IMR-90 (cell line): ENCODE data around the gene C10orf62. TPM values are rescaled to one million over a fixed set of nuclear protein-coding genes. Genes with fewer than 3 reads are reported as not detected.

Experiments
- ATAC-seq: fragments of 200-7000 bp; cut with Tn5 transposase; 2 replicates; pipeline ENCODE4 v1.9.1; 2020; ENCODE audit warnings: low read depth, mild to moderate bottlenecking, moderate library complexity
- BruUV-seq: library from RNA; stranded (reverse); fragments of 400-500 nt; replicated peaks from 2 replicates; lab custom pipeline; 2021; lab: Mats Ljungman, UMichigan
- CTCF ChIA-PET: fragments of 300-600 bp; formaldehyde crosslinking; extraction: SDS; loops from one replicate; lab custom pipeline; 2021; ENCODE audit warnings: antibody characterized with exemption; lab: Yijun Ruan, JAX
- POLR2A ChIA-PET: fragments of 300-600 bp; sonication (Branson Sonifier 250); formaldehyde crosslinking; loops from one replicate; lab custom pipeline; 2022; ENCODE audit warnings: antibody characterized with exemption; ENCODE audit not compliant: unreplicated experiment; lab: Charles Lee
- DNase-seq: peaks from one replicate; pipeline ENCODE4 v3.0.0; 2013
- H2AFZ ChIP-seq: replicated peaks from 2 replicates; pipeline ENCODE3; 2013; ENCODE audit warnings: low read length, mild to moderate bottlenecking; ENCODE audit not compliant: poor library complexity
- H2AK5ac ChIP-seq: 2 replicates; pipeline ENCODE4 v1.6.1; 2013; ENCODE audit warnings: low read depth, low read length, inconsistent platforms
- H2AK9ac ChIP-seq: replicated peaks from 2 replicates; pipeline ENCODE3; 2013; ENCODE audit warnings: mild to moderate bottlenecking, low read depth, low read length, moderate library complexity; ENCODE audit not compliant: poor library complexity
- H2BK120ac ChIP-seq: 2 replicates; pipeline ENCODE4 v1.6.1; 2013; ENCODE audit warnings: low read depth, low read length, inconsistent platforms
- H2BK15ac ChIP-seq: 3 replicates; pipeline ENCODE4 v1.6.1; 2013; ENCODE audit warnings: low read depth, low read length, inconsistent platforms
- H2BK20ac ChIP-seq: 2 replicates; pipeline ENCODE4 v1.6.1; 2013; ENCODE audit warnings: low read depth, mild to moderate bottlenecking, inconsistent platforms, low read length, moderate library complexity
- H2BK5ac ChIP-seq: 2 replicates; pipeline ENCODE4 v1.6.1; 2013; ENCODE audit warnings: mild to moderate bottlenecking, low read depth, low read length, inconsistent platforms; ENCODE audit not compliant: poor library complexity, severe bottlenecking
- H3K14ac ChIP-seq: replicated peaks from 2 replicates; pipeline ENCODE4 v1.6.1; 2013; ENCODE audit warnings: low read depth, low read length, inconsistent platforms
- H3K18ac ChIP-seq: 2 replicates; pipeline ENCODE4 v1.6.1; 2013; ENCODE audit warnings: low read depth, low read length, control low read depth
- H3K23ac ChIP-seq: 2 replicates; pipeline ENCODE4 v1.6.1; 2013; ENCODE audit warnings: low read depth, low read length, inconsistent platforms
- H3K27ac ChIP-seq: 2 replicates; pipeline ENCODE4 v1.5.1; 2013; ENCODE audit warnings: mild to moderate bottlenecking, control low read depth, low read length; ENCODE audit not compliant: insufficient read depth
- H3K27me3 ChIP-seq: 2 replicates; pipeline ENCODE4 v1.6.1; 2013; ENCODE audit warnings: low read length; ENCODE audit not compliant: control insufficient read depth, insufficient read depth
- H3K36me3 ChIP-seq: 2 replicates; pipeline ENCODE4 v1.6.1; 2013; ENCODE audit warnings: low read length, mixed read lengths; ENCODE audit not compliant: control insufficient read depth, insufficient read depth
- H3K4ac ChIP-seq: 2 replicates; pipeline ENCODE4 v1.6.1; 2013; ENCODE audit warnings: low read depth, low read length, inconsistent platforms
- H3K4me1 ChIP-seq: 2 replicates; pipeline ENCODE4 v1.6.1; 2013; ENCODE audit warnings: low read length, mixed read lengths; ENCODE audit not compliant: control insufficient read depth, insufficient read depth
- H3K4me2 ChIP-seq: 2 replicates; pipeline ENCODE4 v1.6.1; 2013; ENCODE audit warnings: low read depth, mild to moderate bottlenecking, control low read depth, low read length, moderate library complexity
- H3K4me3 ChIP-seq: 2 replicates; pipeline ENCODE4 v1.5.1; 2013; ENCODE audit warnings: low read depth, mild to moderate bottlenecking, control low read depth, low read length, moderate library complexity; ENCODE audit not compliant: insufficient read depth
- H3K56ac ChIP-seq: 2 replicates; pipeline ENCODE4 v1.6.1; 2013; ENCODE audit warnings: low read length, inconsistent platforms; ENCODE audit not compliant: insufficient read depth; ENCODE audit errors: extremely low read depth
- H3K79me1 ChIP-seq, 2 experiments: 2 replicates each; pipeline ENCODE4 v1.6.1; 2013; ENCODE audit warnings: low read length in 2 of 2, inconsistent platforms in 1 of 2, low read depth in 1 of 2
- H3K9ac ChIP-seq: 2 replicates; pipeline ENCODE4 v1.6.1; 2013; ENCODE audit warnings: low read depth, low read length, control low read depth
- H3K9me1 ChIP-seq: 2 replicates; pipeline ENCODE4 v1.6.1; 2013; ENCODE audit warnings: low read length, inconsistent platforms; ENCODE audit not compliant: insufficient read depth
- H3K9me3 ChIP-seq: 2 replicates; pipeline ENCODE4 v1.6.1; 2013; ENCODE audit warnings: low read length; ENCODE audit not compliant: control insufficient read depth, insufficient read depth
- H4K20me1 ChIP-seq: 2 replicates; pipeline ENCODE4 v1.6.1; 2013; ENCODE audit warnings: low read length, inconsistent platforms; ENCODE audit not compliant: insufficient read depth
- H4K5ac ChIP-seq: 2 replicates; pipeline ENCODE4 v1.6.1; 2013; ENCODE audit warnings: mild to moderate bottlenecking, low read depth, low read length, control low read depth
- H4K8ac ChIP-seq, 2 experiments: 2 replicates each; pipeline ENCODE4 v1.6.1; 2013; ENCODE audit warnings: low read depth in 2 of 2, low read length in 2 of 2, control low read depth in 1 of 2, inconsistent platforms in 1 of 2
- H4K91ac ChIP-seq: 2 replicates; pipeline ENCODE4 v1.6.1; 2013; ENCODE audit warnings: low read depth, low read length, inconsistent platforms; ENCODE audit not compliant: insufficient read depth
- BHLHE40 ChIP-seq: fragments of 150-350 bp; IDR thresholded peaks from 2 replicates; pipeline ENCODE4 v1.6.1; 2016; ENCODE audit warnings: mild to moderate bottlenecking, low read depth, low read length
- CEBPB ChIP-seq: IDR thresholded peaks from 2 replicates; pipeline ENCODE4 v1.6.1; 2012; ENCODE audit warnings: low read depth, low read length, improper control_type of control experiment
- CHD1 ChIP-seq: IDR thresholded peaks from 2 replicates; pipeline ENCODE4 v1.6.1; 2012; ENCODE audit warnings: low read depth, low read length, improper control_type of control experiment
- ELK1 ChIP-seq: fragments of 150-350 bp; IDR thresholded peaks from 2 replicates; pipeline ENCODE4 v1.6.1; 2016; ENCODE audit warnings: low read depth, mild to moderate bottlenecking, low read length, moderate library complexity, borderline replicate concordance
- POLR2A ChIP-seq: IDR thresholded peaks from 2 replicates; pipeline ENCODE4 v1.6.1; 2012; ENCODE audit warnings: mild to moderate bottlenecking, low read depth, low read length
- RCOR1 ChIP-seq: IDR thresholded peaks from 2 replicates; pipeline ENCODE4 v1.6.1; 2012; ENCODE audit warnings: mild to moderate bottlenecking, low read length, improper control_type of control experiment; ENCODE audit not compliant: insufficient replicate concordance
- RFX5 ChIP-seq: IDR thresholded peaks from 2 replicates; pipeline ENCODE4 v1.8.0; 2012; ENCODE audit warnings: low read depth, mild to moderate bottlenecking, low read length, moderate library complexity
- SMC3 ChIP-seq: fragments of 150-350 bp; IDR thresholded peaks from 2 replicates; pipeline ENCODE4 v1.6.1; 2016; ENCODE audit warnings: low read depth, mild to moderate bottlenecking, antibody characterized with exemption, low read length, moderate library complexity
- USF2 ChIP-seq: fragments of 150-350 bp; IDR thresholded peaks from 2 replicates; pipeline ENCODE4 v1.6.1; 2017; ENCODE audit warnings: mild to moderate bottlenecking, antibody characterized with exemption, low read length, low read depth
- WGBS, 2 experiments: methylation state at CpG; one replicate each; pipeline versions ENCODE4 v1.1.5 to v1.1.7; 2013; ENCODE audit warnings: missing lambda C conversion rate in 2 of 2; ENCODE audit not compliant: insufficient read length in 1 of 2; ENCODE audit errors: extremely low coverage in 2 of 2; 5-methylcytosine and 5-hydroxymethylcytosine counted together
- dilution Hi-C: fragments of 300-500 bp; cut with HindIII; formaldehyde crosslinking; loops from one replicate; pipeline ENCODE4 v1.14.3; 2018; ENCODE audit warnings: low sequenced_read_pairs; ENCODE audit not compliant: unreplicated experiment
- in situ Hi-C: fragments of 300-500 bp; cut with MboI; formaldehyde crosslinking; loops from 3 replicates; pipeline ENCODE4 v1.14.3; 2019; ENCODE audit warnings: low sequenced_read_pairs, inconsistent platforms, mixed read lengths
- intact Hi-C: fragments of 100-400 bp; cut with micrococcal nuclease; formaldehyde crosslinking; loops from 2 replicates; pipeline ENCODE4 v1.10.0; 2022
- polyA plus RNA-seq, 3 experiments: library from polyadenylated mRNA; depleted of rRNA; stranded (reverse); fragments of >200 nt; gene quantifications; 2 replicates each; pipeline ENCODE4 v1.2.3, GENCODE V29; 2012; ENCODE audit warnings: low replicate concordance in 1 of 3
- total RNA-seq: library from RNA; depleted of rRNA; stranded (reverse); fragments of >200 nt; gene quantifications from 2 replicates; pipeline ENCODE4 v1.2.3, GENCODE V29; 2012

Gene C10orf62
- total and polyA plus RNA-seq, 2 of the 4 experiments (the other 2 are of a cell fraction), result not detected

- Histone ChIP-seq H3K4me2 (no peak overlapping the region), H3K9me3 (no peaks in the 10 kb centered on the region), H4K91ac (peak overlapping the region; percentile 35; the same call in 1 of the 2 replicates), H3K4ac (peak overlapping the region; percentile 48; the same call in 1 of the 2 replicates), H2BK20ac (no peak overlapping the region), H2BK15ac (peak overlapping the region; percentile 48; the same call in 1 of the 3 replicates), H3K4me3 (no peak overlapping the region), H2BK5ac (no peak overlapping the region), H2AK5ac (no peak overlapping the region), H3K27me3 (no peaks in the 10 kb centered on the region), H4K8ac (no peak overlapping the region), H4K5ac (0 out of 2 replicates have a peak overlapping the region, but pooled peaks have one; percentile 7), H3K36me3 (no peaks in the 10 kb centered on the region), H3K56ac (no peak overlapping the region), H4K20me1 (no peaks in the 10 kb centered on the region), H2AFZ (no peak overlapping the region), H2BK120ac (0 out of 2 replicates have a peak overlapping the region, but pooled peaks have one; percentile 22), H3K23ac (no peak overlapping the region), H3K9me1 (peaks cover 13% of the 10 kb centered on the region), H3K14ac (0 out of 2 replicates have a peak overlapping the region, but pooled peaks have one; percentile 14), H3K27ac (no peak overlapping the region), H3K4me1 (peaks cover 17% of the 10 kb centered on the region), H3K18ac (peak overlapping the region; percentile 37; the same call in 1 of the 2 replicates), H3K9ac (no peak overlapping the region), H3K79me1 (peaks cover 3 to 22% of the 10 kb centered on the region in 2 experiments; a peak in 3 of 4 replicates), H2AK9ac (peak overlapping the region; percentile 7)
- WGBS, 2 experiments, result no CpG with 5 or more reads among the region's 5 CpGs
- CTCF ChIA-PET, result no interaction called here
- POLR2A ChIA-PET, result no interaction called here
- DNase-seq, result no peak
- no peak for ATAC-seq
- dilution Hi-C loops, result no loop called here
- in situ Hi-C loops, result no loop called here
- no TSS peak for BruUV-seq
- TF ChIP-seq RCOR1 (no peak), CEBPB (no peak), ELK1 (no peak), SMC3 (no peak), USF2 (no peak), BHLHE40 (no peak), POLR2A (no peak), RFX5 (no peak), CHD1 (no peak)
- intact Hi-C loops, result no loop called here
These were observed 39.8 kb downstream of the C10orf62 start for GRCh38 chr10:97629289-97629688.
